ENCODE results near the gene CALN1.

CALN1 gene

DNA sequence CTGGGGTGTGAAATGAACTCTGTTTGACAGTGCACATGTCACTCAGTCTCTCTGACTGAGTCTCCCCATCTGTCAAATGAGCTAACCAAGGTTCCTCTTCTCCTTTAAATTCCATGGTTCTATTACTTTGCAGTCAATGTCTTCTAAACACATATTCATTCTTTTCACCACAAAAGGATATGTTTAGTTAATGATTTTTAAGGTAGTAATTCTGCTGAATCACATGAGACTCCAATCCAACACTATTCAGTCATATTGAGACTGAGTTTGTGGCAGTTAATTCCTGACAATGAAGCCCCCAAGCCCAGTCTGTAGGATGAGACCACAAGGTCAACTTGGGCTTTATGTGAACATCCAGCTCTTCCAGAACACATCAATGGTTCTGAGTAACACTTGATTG lies 85.3 kb downstream of the CALN1 start:
- H3K4me3 ChIP-seq (replicated peaks; ENCODE audit: low read depth, low read length), result no peak overlapping the region
- no peak for DNase-seq (ENCODE audit: low read depth)
- TF ChIP-seq, protein P1, sequence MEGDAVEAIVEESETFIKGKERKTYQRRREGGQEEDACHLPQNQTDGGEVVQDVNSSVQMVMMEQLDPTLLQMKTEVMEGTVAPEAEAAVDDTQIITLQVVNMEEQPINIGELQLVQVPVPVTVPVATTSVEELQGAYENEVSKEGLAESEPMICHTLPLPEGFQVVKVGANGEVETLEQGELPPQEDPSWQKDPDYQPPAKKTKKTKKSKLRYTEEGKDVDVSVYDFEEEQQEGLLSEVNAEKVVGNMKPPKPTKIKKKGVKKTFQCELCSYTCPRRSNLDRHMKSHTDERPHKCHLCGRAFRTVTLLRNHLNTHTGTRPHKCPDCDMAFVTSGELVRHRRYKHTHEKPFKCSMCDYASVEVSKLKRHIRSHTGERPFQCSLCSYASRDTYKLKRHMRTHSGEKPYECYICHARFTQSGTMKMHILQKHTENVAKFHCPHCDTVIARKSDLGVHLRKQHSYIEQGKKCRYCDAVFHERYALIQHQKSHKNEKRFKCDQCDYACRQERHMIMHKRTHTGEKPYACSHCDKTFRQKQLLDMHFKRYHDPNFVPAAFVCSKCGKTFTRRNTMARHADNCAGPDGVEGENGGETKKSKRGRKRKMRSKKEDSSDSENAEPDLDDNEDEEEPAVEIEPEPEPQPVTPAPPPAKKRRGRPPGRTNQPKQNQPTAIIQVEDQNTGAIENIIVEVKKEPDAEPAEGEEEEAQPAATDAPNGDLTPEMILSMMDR (IDR thresholded peaks at IDR 0.05; ENCODE audit: low read length, missing control alignments), result no peak

DNA sequence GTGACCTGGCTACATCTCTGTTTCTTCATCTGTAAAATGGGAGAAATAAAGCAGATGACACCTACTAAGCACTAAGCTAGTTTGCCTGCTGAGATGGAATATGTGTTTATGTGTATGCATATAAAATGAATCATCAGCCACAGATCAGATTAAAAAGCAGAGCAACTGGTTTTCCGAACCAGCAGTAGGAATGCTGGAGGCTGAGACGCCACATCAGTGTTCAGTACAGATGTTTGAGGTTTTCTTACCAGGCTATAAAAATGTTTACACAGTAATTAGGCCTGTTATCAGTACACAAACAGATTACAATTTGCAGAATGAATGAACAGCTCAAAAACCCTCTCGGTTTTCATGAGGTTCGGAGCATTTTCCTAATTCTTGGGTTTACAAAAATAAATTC lies 85.8 kb downstream of the CALN1 start:
- TF ChIP-seq, protein P1 (IDR thresholded peaks at IDR 0.05; ENCODE audit: low read length, missing control alignments), result no peak
- no peak for DNase-seq (ENCODE audit: low read depth)

GRCh38 chr7:72325561-72325960 lies 86.6 kb downstream of the CALN1 start:
- DNase-seq (ENCODE audit: low read depth), result no peak
- no peak overlapping the region for H3K4me3 ChIP-seq (replicated peaks; ENCODE audit: low read depth, low read length)
- TF ChIP-seq, protein P1 (IDR thresholded peaks at IDR 0.05; ENCODE audit: low read length, missing control alignments), result no peak

More for the DNA sequence above, 85.8 kb downstream of the CALN1 start:
- H3K4me3 ChIP-seq (replicated peaks; ENCODE audit: low read depth, low read length), result no peak overlapping the region

GRCh38 chr7:72321637-72322036 lies 90.5 kb downstream of the CALN1 start:
- H3K4me3 ChIP-seq (replicated peaks; ENCODE audit: low read depth, low read length), result no peak overlapping the region
- TF ChIP-seq, protein P1 (IDR thresholded peaks at IDR 0.05; ENCODE audit: low read length, missing control alignments), result no peak
- DNase-seq (ENCODE audit: low read depth), result no peak

DNA sequence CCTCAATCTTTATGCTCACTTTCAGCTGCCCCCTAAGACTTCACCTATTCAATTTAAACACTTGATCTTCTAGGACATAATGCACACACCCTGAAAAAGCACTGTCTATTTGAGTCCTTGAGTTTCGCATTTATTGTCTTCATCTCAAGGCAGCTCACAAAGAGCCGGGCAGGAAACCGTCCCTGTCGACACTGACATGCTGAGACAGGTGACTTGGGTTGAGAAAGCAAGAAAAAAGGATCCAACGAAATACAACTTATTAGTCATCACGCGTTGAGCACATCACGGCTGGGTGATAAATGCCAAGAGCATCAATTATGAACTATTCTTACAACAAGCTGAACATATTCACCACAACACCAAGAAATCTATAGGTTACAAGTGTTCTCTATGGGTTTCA lies 91.1 kb downstream of the CALN1 start:
- H3K4me3 ChIP-seq (replicated peaks; ENCODE audit: low read depth, low read length), result no peak overlapping the region
- DNase-seq (ENCODE audit: low read depth), result no peak
- TF ChIP-seq, protein P1 (IDR thresholded peaks at IDR 0.05; ENCODE audit: low read length, missing control alignments), result no peak

DNA sequence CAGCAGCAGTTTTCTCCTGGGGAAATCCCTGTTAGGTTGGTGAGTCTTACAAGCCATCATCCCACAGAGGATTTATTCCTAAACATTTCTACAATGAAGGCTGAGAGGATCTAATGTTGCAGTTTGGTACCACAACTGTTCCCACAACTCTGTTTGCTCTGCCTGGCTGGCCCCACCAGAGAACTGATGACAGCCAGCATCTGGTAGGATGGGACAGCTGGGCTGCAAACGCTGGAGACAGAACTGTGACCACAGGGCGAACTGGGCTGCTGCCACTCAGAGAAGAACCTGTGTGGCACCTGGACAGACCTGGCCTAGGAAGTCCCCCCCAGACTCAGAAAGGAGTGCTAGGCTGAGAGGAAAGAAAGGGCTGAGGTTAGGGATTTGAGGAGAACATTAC lies 94.8 kb downstream of the CALN1 start:
- H3K4me3 ChIP-seq (replicated peaks; ENCODE audit: low read depth, low read length), result no peak overlapping the region
- DNase-seq (ENCODE audit: low read depth), result no peak
- TF ChIP-seq, protein P1 (IDR thresholded peaks at IDR 0.05; ENCODE audit: low read length, missing control alignments), result no peak

- TF ChIP-seq, protein P1 (IDR thresholded peaks at IDR 0.05; ENCODE audit: low read length, missing control alignments), result no peak
- DNase-seq (ENCODE audit: low read depth), result no peak
- no peak overlapping the region for H3K4me3 ChIP-seq (replicated peaks; ENCODE audit: low read depth, low read length)
Observed at GRCh38 chr7:72316148-72316547, 96.0 kb downstream of the CALN1 start.
